Measurements from ENCODE around the gene MCCC1.
"Not testable (repeated sequence)": the region's sequence is repeated elsewhere in the genome, so short reads cannot be mapped to it uniquely, and the experiment has no call there.

MCCC1 gene

GRCh38 chr3:183106635-183107034 is 7.3 kb upstream of the MCCC1 start:
- DNase-seq (ENCODE audit: extremely low read depth in 1 of 2, low read depth in 1 of 2): no peak

GRCh38 chr3:183103950-183104349 is 4.7 kb upstream of the MCCC1 start:
- not testable (repeated sequence) for DNase-seq (ENCODE audit: extremely low read depth in 1 of 2, low read depth in 1 of 2)

GRCh38 chr3:183101040-183101439 is 1.7 kb upstream of the MCCC1 start:
- not testable (repeated sequence) for DNase-seq (ENCODE audit: extremely low read depth in 1 of 2, low read depth in 1 of 2)

GRCh38 chr3:183100376-183100775 is 1.1 kb upstream of the MCCC1 start:
- no peak for DNase-seq (ENCODE audit: extremely low read depth in 1 of 2, low read depth in 1 of 2)

GRCh38 chr3:183099838-183100204 is 525 bp upstream of the MCCC1 start:
- no peak for DNase-seq (ENCODE audit: extremely low read depth in 1 of 2, low read depth in 1 of 2)

- no peak for DNase-seq (ENCODE audit: extremely low read depth in 1 of 2, low read depth in 1 of 2)
These were observed 715 bp downstream of the MCCC1 start for GRCh38 chr3:183098536-183099025.

GRCh38 chr3:183094711-183095110 is 4.6 kb downstream of the MCCC1 start:
- no peak for DNase-seq (ENCODE audit: extremely low read depth in 1 of 2, low read depth in 1 of 2)

GRCh38 chr3:183092256-183092655 is 7.0 kb downstream of the MCCC1 start:
- DNase-seq (ENCODE audit: extremely low read depth in 1 of 2, low read depth in 1 of 2): no peak

GRCh38 chr3:183087184-183087583 is 12.1 kb downstream of the MCCC1 start:
- DNase-seq (ENCODE audit: extremely low read depth in 1 of 2, low read depth in 1 of 2): no peak

GRCh38 chr3:183085634-183086390 is 13.5 kb downstream of the MCCC1 start:
- no peak for DNase-seq (ENCODE audit: extremely low read depth in 1 of 2, low read depth in 1 of 2)

- no peak for DNase-seq (ENCODE audit: extremely low read depth in 1 of 2, low read depth in 1 of 2)
These were observed 16.9 kb downstream of the MCCC1 start for GRCh38 chr3:183082355-183082915.

- DNase-seq (ENCODE audit: extremely low read depth in 1 of 2, low read depth in 1 of 2): no peak
These were observed 17.7 kb downstream of the MCCC1 start for GRCh38 chr3:183081459-183082183.

- no peak for DNase-seq (ENCODE audit: extremely low read depth in 1 of 2, low read depth in 1 of 2)
These were observed 18.7 kb downstream of the MCCC1 start for GRCh38 chr3:183080628-183081027.

- DNase-seq (ENCODE audit: extremely low read depth in 1 of 2, low read depth in 1 of 2): no peak
These were observed 24.4 kb downstream of the MCCC1 start for GRCh38 chr3:183074881-183075280.

- no peak for DNase-seq (ENCODE audit: extremely low read depth in 1 of 2, low read depth in 1 of 2)
These were observed 25.0 kb downstream of the MCCC1 start for GRCh38 chr3:183074261-183074660.

- DNase-seq (ENCODE audit: extremely low read depth in 1 of 2, low read depth in 1 of 2): no peak
These were observed 25.5 kb downstream of the MCCC1 start for GRCh38 chr3:183073839-183074238.

GRCh38 chr3:183070892-183071291 is 28.4 kb downstream of the MCCC1 start:
- DNase-seq (ENCODE audit: extremely low read depth in 1 of 2, low read depth in 1 of 2): no peak

GRCh38 chr3:183069086-183069485 is 30.2 kb downstream of the MCCC1 start:
- no peak for DNase-seq (ENCODE audit: extremely low read depth in 1 of 2, low read depth in 1 of 2)

GRCh38 chr3:183066891-183067290 is 32.4 kb downstream of the MCCC1 start:
- not testable (repeated sequence) for DNase-seq (ENCODE audit: extremely low read depth in 1 of 2, low read depth in 1 of 2)

GRCh38 chr3:183064475-183064874 is 34.8 kb downstream of the MCCC1 start:
- DNase-seq (ENCODE audit: extremely low read depth in 1 of 2, low read depth in 1 of 2): no peak

- no peak for DNase-seq (ENCODE audit: extremely low read depth in 1 of 2, low read depth in 1 of 2)
These were observed 37.7 kb downstream of the MCCC1 start for GRCh38 chr3:183061391-183062172.
